HUDEP-2 (cell line): ENCODE data around the gene AMPD2.
A peak's percentile ranks its signal among the peaks of the same experiment; 100 is the strongest.

Experiments used
- DNase-seq, 76 experiments: peaks; one replicate each; lab custom pipeline; 2025; ENCODE audit not compliant: unreplicated experiment in 76 of 76; lab: John Stamatoyannopoulos, UW

Gene AMPD2

DNA sequence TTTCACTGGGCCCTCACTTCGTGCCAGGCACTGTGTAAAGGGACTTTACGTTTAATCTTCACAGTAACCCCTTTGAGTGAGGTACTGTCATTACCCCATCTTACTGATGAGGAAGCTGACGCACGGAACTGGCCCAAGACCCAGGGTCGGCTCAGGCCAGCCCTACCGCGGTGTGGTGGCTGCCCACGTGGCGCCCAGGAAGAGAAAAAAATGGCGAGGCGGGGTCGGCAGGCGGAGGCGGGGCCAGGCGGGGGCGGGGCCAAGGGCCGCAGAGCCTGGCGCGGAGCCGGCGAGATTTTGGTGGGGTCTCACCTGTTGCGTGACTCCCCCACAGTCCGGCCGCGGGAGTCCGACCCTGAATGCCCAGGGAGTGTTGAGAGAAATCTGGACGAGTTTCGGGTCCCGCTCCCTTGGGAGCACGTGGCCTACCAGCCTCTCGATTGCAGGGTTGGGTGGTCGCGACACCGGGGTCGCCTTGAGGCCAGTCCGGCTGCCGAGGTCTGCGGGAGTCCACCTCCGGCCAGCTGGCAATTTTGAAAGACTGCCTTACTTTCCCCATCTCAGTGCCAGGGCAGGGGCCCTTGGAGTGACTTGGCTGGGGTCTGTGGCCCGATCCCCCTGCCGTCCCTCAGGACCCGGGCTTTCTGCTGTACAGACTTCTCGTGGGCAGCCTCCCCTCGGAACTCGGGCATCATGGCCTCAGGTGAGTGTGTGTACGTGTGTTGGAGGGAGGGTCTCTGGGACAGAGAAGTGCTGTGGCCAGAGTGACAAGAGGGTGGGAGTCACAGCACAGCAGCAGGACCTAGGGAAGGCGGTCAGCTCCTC lies at the start of gene AMPD2, which contains the start of gene GNAT2:
TSS of gene AMPD2 (plus strand) at position 262 of the 825 bp plus-strand sequence. CDS start 1,339 bp downstream, outside the sequence.
TSS of gene GNAT2 (minus strand) at position 41 of the 825 bp plus-strand sequence. CDS start 6,746 bp downstream, outside the sequence.
- DNase-seq, result peak in 65 of 76 experiments; percentile 19 to 80 (median 57)

DNA sequence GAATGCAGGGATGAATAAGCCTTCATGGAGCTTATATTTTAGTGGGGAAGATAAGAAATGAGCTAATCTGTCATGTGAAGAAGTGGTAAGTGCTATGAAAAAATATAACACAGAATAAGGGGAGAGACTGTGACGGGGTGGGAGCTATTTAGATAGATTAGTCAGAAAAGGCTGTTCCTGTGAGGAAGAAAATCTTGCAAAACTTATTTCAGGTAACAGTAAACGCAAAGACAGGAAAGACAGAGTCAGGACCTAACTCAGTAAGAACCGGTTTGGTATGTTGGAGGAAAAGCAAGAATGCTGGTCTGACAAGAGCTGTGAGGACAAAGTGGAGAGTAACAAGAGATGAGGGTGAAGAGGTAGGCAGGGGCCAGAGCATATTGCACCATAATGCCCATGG lies 49.2 kb upstream of the AMPD2 start:
- DNase-seq, result no peak

DNA sequence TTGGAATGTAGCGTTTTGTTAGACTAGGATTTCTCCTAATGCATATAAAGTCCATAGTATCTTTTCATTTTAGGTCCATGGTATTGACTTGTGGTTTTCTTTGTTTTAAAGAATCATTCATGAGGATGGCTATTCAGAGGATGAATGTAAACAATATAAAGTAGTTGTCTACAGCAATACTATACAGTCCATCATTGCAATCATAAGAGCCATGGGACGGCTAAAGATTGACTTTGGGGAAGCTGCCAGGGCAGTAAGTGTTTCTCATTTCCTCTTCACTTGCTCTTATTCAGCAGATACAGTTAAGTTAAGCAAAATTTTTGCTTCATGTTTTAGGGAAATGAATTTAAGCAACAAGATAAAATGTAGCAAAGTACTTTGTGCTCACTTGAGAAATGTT lies 45.9 kb upstream of the AMPD2 start:
- DNase-seq, result no peak

DNA sequence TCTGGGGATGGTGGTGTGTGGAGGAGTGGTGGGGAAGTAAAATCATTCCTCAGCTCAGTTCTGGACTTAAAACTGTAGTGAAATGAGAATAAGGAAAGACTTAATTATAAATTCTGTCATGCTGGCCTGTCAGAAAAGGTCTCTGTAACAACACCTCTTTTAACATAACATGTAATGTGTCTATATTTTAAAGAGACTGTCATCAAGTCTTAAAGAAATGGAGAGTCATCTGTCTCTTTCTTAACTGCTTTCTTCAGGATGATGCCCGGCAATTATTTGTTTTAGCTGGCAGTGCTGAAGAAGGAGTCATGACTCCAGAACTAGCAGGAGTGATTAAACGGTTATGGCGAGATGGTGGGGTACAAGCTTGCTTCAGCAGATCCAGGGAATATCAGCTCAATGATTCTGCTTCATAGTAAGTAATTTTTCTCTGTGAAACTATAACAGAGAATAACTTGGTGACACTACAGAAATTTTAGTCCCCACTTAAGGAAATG lies 40.6 kb upstream of the AMPD2 start:
- DNase-seq, result no peak

DNA sequence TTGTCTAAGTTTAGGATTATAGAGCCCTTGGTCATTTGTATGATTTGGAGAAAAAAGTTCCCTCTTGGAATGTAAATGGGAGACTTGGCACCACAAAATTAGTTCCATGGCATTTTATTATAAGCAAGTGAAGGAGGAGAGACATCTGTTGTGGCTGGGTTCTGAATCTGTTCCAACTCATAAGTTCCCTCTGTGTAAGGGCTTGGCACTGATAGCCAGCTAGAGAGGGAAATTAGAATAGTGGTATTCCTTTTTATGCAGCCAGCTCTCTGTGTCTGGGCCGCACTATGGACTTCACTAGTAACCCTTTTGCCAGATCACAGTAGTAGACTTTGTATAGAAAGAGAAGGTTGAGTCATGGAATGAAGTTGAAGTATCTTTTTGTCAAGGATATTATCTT lies 40.1 kb upstream of the AMPD2 start:
- no peak for DNase-seq

DNA sequence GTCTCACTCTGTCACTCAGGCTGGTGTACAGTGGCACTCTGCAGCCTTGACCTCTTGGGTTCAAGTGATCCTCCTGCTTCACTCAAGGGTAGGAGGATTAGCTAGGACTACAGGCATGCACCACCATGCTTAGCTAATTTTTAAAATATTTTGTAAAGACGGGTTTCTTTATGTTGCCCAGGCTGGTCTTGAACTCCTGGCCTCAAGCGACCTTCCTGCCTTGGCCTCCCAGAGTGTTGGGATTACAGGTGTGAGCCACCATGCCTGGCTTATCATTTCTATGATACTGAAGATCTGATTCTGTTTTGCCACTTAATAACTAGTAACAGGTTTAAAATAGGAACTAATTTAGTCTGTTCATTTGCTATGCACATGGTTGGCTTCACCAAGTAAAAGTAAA lies 37.6 kb upstream of the AMPD2 start:
- no peak for DNase-seq

DNA sequence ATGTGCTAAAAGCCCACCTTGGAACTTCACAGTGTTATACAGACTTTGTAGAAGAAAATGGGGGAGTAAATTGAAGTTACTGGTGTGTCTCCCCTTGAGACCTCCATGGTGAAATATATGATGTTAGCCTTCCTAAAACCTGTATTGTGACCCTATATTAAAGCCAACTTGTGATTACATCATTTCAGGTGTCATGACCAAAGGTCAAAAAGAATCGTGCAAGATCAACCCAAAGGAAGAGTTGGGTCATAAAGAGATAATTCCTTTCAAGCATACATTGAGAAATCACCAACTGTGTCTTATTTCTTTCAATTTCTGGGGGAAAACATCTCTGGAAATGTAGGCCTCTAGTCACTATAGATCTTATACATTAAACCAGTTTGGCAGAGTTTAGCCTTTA lies 34.9 kb upstream of the AMPD2 start:
- no peak for DNase-seq

DNA sequence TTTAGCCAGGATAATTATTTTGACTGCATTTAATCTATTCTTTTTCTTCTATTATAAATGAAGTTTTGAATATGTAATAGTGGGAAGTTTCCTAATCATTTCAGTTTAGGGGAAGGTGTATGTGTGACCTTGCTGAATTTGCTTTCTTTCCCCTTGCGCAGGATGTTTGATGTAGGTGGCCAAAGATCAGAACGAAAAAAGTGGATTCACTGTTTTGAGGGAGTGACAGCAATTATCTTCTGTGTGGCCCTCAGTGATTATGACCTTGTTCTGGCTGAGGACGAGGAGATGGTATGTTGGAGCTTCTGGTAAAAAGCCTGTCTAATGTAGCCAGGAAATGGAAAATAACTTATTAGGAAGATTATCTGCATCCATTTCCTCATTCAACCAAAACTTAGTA lies 33.6 kb upstream of the AMPD2 start:
- DNase-seq, result no peak

DNA sequence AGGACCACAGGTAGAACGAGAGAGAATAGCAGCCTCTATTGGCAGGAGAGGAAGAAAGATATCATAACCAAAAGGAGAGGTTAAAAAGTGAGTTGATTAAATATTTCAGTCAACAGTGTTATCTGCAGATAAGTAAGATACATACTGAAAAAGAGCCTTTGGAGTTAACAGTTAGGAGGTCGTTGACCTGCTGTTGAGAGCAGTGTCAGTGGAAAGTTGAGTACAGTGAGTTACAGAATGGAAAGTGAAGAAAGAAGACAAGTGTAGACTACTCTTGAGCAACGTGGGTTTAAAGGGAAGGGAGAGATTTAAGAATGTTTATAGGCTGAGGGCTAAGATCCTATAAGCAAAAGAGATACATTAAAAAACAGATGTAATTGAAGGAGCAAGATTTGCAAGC lies 30.5 kb upstream of the AMPD2 start:
- peak in 3 of 76 experiments; percentile 8 to 29 (median 16) for DNase-seq

DNA sequence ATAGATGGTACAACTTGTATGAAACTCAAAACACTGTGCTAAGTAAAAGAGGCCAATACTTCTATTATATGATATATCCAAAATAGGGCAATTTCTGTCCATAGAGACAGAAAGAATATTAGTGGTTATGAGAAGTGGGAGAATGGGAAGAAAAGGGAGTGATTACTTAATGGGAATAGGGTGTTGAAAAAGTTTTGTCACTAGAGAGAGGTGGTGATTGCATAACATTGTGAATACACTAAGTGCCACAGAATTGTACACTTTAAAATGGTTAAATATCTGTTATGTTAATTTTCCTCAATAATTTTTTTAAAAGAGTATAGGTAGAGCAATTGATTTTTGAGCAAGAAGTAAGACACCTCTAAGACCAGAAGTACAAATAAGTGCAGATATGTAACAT lies 30.0 kb upstream of the AMPD2 start:
- no peak for DNase-seq

DNA sequence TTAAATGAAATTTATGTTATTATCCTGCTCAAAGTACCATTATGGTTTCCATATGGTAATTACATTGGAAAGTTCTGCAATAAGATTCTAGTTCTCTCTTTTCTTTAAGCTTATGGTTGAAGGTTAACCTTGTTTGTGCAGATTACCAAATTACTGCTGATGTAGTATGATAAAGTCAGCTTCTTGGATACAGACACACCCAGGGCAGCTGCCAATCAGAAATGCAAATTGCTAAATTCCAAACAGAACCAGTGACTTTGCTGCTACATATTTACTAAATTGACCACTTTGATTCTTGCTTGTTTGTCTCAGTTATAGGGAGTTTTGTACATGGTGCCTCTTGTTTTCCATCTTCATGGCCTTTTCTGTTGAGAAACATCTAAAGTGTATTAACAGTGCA lies 26.7 kb upstream of the AMPD2 start:
- no peak for DNase-seq

DNA sequence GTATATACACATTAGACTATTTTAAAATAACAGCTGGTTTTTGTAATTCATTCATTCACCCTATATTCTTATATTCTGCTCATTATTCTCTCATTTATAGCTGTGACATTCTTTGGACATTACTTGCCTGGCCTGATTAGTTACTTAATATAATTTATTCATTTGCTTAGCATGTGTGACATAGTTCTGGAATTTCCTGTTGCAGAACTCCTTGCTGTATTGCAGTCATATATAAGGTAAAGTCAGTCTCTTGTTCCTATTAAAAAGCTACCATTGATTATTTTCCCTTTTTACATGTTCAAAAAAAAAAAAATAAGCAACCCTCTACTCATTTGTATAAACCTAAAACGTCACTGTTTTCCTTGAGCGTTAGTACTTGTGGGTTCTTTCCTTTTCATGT lies 24.1 kb upstream of the AMPD2 start:
- DNase-seq, result no peak

DNA sequence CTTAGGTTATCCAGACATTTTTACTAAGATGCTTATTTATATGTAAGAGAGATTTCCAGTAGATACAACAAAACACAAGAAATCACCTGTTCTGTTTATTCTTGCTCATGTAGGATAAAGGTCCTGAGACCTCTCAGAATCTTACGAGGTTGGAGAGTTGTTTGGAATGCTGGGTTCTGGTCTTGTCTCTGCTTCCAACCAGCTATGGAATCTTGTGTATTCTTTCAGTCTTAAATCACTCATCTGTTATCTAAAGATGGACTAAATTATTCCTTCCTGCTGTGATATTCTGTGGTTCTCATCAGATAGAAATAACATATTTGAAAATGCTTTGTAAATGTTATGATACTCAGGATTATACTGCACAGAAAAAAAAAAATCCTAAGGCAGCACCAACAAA lies 21.5 kb upstream of the AMPD2 start:
- no peak for DNase-seq

DNA sequence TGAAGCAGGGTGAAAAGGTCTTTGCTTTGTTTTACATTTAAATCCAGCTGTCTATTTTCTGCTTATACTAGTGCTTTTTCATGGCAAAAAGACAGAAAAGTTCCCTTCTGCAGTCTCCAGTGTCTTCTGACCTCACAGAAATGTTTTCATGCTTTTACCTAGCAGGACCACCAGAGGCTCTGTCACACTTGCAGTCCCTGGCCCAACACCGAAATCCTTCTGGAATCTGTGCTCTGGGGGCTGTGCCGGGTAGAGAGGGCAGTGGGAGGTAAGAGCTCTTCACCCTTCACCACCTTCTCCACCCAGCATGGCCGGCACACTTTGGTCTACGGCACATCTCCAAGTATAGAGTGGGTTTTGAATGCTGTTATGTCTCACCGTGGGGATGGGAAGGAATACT lies 21.0 kb upstream of the AMPD2 start:
- DNase-seq, result no peak

DNA sequence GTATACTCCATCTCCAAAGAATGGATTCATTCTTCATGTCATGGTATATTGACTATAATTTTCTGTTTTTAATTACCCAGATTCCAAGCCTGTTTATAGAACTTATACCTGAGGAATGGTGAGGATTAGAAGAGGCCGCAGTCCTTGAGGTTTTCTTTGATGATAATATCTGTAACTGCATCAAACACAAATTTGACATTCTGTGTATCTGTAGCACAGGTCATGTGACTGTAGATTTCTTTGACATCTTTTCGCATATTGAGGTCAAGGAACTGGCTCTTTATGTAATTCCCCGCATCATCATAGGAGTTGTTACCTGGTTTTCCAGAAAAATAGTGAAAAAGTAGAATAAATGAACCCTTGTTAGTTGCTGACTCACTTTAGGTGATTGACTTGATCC lies 16.4 kb upstream of the AMPD2 start:
- DNase-seq, result no peak

DNA sequence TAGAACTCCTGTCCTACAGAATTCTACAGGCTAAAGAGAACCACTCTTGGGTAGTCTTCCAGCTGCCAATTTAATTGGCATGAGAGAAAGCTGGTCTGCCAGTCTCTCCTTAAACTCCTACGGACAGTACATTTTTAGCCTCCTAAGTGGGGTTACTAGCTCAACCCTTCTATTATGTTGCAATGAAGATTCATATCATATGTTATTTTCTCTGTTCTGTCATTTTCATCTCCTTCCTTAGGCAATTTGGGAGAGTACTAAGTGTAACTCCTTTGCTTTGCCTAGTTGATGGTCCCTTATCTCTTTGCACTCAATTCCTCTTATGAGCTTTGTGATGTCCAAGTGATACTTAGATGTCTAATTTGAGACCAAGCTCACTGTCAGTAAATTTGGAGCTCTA lies 14.3 kb upstream of the AMPD2 start:
- DNase-seq, result no peak

DNA sequence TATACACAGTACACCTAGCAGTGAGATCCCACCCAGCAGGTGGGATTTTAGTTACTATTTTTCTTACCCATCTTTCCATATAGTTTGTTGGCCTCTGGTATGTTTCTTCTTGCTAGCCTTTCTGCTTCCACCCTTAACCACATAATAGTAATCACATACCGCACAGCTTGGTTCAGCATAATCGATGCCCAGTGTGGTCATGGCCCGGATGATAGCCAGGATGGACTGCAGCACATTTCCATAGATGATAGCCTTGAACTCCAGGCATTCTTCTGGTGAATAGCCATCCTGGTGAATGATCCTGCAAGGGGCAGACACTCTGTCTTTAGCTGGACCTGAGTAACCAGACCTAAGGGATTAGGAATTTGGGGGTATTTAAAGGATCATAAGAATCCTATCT lies 9.8 kb upstream of the AMPD2 start:
- no peak for DNase-seq

DNA sequence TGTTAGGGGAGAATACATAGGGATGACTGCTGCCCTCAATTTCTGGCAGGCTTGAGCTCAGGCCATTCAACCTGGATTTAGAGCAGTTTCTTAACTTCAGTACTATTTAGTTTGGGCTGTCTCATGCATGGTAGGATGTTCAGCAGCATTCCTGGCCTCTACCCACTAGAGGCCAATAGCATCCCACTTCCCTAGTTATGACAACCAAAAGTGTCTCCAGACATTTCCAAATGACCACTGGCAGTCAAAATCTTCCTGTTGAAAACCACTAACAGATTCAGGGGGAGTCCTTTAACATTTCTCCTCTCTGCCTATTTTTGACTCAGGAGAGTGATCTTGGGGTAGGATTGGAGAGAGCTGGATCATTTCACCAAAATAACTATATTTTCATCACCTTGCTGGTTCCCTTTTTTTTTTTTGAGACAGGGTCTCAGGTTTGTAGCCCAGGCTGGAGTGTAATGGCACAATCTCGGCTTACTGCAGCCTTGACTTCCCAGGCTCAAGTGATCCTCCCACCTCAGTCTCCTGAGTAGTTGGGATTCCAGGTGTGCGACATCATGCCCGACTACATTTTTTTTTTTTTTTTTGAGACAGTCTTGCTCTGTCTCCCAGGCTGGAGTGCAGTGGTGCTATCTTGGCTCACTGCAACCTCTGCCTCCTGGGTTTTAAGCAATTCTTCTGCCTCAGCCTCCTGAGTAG lies 8.9 kb upstream of the AMPD2 start:
- DNase-seq, result no peak

DNA sequence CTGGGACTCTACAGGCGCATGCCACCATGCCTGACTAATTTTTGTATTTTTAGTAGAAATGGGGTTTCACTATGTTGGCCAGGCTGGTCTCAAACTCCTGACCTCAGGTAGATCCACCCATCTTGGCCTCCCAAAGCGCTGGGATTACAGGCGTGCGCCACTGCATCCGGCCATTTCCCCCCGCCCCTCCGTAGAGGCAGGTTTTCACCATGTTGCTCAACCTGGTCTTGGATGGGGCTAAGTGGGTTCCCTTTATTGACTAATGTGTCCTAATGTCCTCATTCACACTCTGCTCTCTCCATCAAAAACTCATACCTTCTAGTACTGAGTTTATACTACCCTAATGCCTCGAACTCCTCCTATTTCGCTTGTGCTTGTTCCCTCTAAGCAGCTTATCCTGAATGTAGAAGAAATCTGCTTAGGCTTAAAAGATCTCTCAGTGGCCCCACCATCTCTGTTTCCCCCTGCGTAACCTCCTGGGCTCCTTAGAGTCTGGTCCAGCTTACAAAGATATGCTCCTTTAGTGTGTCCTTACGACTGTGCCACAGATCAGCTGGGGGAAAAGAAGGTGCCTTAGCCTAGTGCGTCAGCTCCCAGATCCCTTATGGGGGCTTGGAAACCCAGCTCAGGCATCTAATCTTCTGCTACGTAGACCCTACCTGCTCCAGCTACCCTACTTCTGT lies 8.2 kb upstream of the AMPD2 start:
- no peak for DNase-seq

DNA sequence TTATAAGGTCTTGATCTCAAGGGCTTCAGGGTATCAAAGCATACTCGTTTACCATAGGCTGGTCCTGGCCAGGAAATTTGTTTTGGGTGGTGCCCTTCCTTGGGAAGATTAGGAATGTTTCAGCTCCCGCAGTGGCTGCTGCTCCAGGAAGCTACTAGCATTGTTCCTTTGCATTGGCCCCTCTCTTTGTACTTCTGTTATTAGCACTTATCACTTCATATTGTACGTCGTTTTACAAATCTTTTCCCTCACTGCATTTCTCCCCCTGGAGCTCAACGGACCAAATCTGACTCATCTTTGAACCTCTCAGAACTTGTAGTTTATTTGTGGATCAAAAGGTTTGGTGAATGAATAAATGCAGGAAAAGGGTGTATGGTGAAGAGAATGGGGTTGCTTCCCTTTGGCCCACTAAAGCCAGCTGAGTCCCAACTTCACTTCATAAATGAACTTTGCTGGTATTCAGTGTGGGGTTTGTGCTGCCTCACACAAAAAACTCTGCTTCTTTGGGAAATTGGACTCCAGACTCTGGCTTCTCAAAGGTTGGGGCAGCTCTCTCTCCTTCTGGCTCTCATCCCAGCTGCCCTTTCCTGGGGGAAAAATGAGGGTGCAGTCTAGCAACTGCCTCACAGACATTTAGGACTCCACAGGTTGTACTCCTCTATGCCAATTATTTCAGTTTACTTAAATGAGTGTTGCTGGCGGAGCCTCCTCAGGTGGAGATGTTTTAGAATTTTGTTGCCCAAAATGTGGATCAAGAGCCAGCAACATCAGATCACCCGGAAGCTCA lies 6.1 kb upstream of the AMPD2 start:
- no peak for DNase-seq

DNA sequence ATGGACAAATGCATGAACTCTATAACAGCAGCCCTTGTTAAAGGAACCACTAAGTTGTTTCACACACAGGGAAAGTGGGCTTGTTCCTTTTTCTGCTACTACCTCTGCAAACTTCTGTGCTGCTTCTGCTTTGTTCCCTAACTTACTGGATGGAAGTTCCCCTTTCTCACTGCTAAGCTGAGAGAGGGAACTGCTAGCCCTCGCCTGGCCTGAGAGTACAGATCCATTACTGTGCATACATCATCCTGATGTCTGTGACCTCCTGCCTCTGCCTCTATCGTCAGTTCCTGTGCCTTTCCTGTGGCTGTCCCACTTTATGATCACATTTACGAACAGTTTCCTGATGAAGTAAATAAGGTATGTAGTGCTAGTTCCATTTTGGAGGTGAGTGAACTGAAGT lies 3.8 kb upstream of the AMPD2 start:
- DNase-seq, result no peak
